ENCODE measurements around the gene TEX12.

- no peak for TF ChIP-seq CREB1 (IDR thresholded peaks at IDR 0.05; ENCODE audit: low read depth)
- TF ChIP-seq EP300 (IDR thresholded peaks at IDR 0.05; ENCODE audit: borderline replicate concordance): no peak
- no peak for TF ChIP-seq RAD21 (IDR thresholded peaks at IDR 0.05; ENCODE audit: low read depth)
- no peak for TF ChIP-seq EGR1 (IDR thresholded peaks at IDR 0.05)
- no peak for TF ChIP-seq CEBPB (IDR thresholded peaks at IDR 0.05)
- TF ChIP-seq YY1 (IDR thresholded peaks at IDR 0.05; ENCODE audit: low read depth): no peak
- TF ChIP-seq TAF1 (IDR thresholded peaks at IDR 0.05; ENCODE audit: low read depth): no peak
- TF ChIP-seq REST (IDR thresholded peaks at IDR 0.05; ENCODE audit: low read depth): no peak
- no peak for TF ChIP-seq TCF12 (IDR thresholded peaks at IDR 0.05; ENCODE audit: low read depth)
Observed at GRCh38 chr11:112185883-112186282, 18.7 kb downstream of the TEX12 start.
